Stimulated activated CD8-positive, alpha-beta memory T cell treated with anti-CD3 and anti-CD28 coated beads, Interleukin-15, amount 100 ng/mL, for 48 hours (primary cell): ENCODE results near the gene NSUN2.
"Not testable (repeated sequence)": the region's sequence is repeated elsewhere in the genome, so short reads cannot be mapped to it uniquely, and the experiment has no call there.

ENCODE experiments used
- DNase-seq, 2 donors: peaks; one replicate each; pipeline ENCODE4 v3.0.0-alpha.2; 2020; ENCODE audit warnings: low read depth in 2 of 2

NSUN2 gene

GRCh38 chr5:6583049-6583880 lies 49.6 kb downstream of the NSUN2 start:
- DNase-seq, result peak in 1 of 2 donors; percentile 7

GRCh38 chr5:6582507-6583048 lies 50.3 kb downstream of the NSUN2 start:
- DNase-seq, result no peak

- DNase-seq, result no peak
These were observed 51.1 kb downstream of the NSUN2 start for GRCh38 chr5:6581559-6582426.

- no peak for DNase-seq
These were observed 51.8 kb downstream of the NSUN2 start for GRCh38 chr5:6581090-6581489.

GRCh38 chr5:6579535-6579934 lies 53.3 kb downstream of the NSUN2 start:
- no peak for DNase-seq

GRCh38 chr5:6578676-6579343 lies 54.0 kb downstream of the NSUN2 start:
- no peak for DNase-seq

GRCh38 chr5:6576861-6577501 lies 55.9 kb downstream of the NSUN2 start:
- DNase-seq, result no peak

GRCh38 chr5:6574537-6575245 lies 58.2 kb downstream of the NSUN2 start:
- no peak for DNase-seq

GRCh38 chr5:6574111-6574510 lies 58.7 kb downstream of the NSUN2 start:
- no peak for DNase-seq

GRCh38 chr5:6573651-6574101 lies 59.2 kb downstream of the NSUN2 start:
- no peak for DNase-seq

- DNase-seq, result no peak
These were observed 59.9 kb downstream of the NSUN2 start for GRCh38 chr5:6572825-6573380.

- DNase-seq, result no peak
These were observed 60.6 kb downstream of the NSUN2 start for GRCh38 chr5:6572086-6572824.

GRCh38 chr5:6571607-6572006 lies 61.2 kb downstream of the NSUN2 start:
- DNase-seq, result not testable (repeated sequence)

GRCh38 chr5:6570530-6570929 lies 62.3 kb downstream of the NSUN2 start:
- DNase-seq, result no peak

- no peak for DNase-seq
These were observed 64.0 kb downstream of the NSUN2 start for GRCh38 chr5:6568889-6569288.

GRCh38 chr5:6568383-6568782 lies 64.5 kb downstream of the NSUN2 start:
- DNase-seq, result no peak

GRCh38 chr5:6567835-6568234 lies 65.0 kb downstream of the NSUN2 start:
- DNase-seq, result no peak

- DNase-seq, result no peak
These were observed 65.8 kb downstream of the NSUN2 start for GRCh38 chr5:6567068-6567467.

GRCh38 chr5:6565492-6565891 lies 67.4 kb downstream of the NSUN2 start:
- DNase-seq, result no peak
